ENCODE measurements around the gene UBE3D. TPM values are rescaled to one million over a fixed set of nuclear protein-coding genes. Genes with fewer than 3 reads are reported as not detected.

Gene UBE3D
- total RNA-seq, 1 donor from 2014 or later, result 11.3 TPM

- no peak overlapping the region for H3K4me3 ChIP-seq (ENCODE audit: low read depth, low read length)
- no peak for FAIRE-seq
- TF ChIP-seq CTCF (IDR thresholded peaks at IDR 0.05; ENCODE audit: insufficient read depth, low read length, severe bottlenecking), result no peak
- no peaks in the 10 kb centered on the region for H3K27me3 ChIP-seq (ENCODE audit: control insufficient read depth, insufficient read depth, low read length)
- H3K36me3 ChIP-seq (ENCODE audit: control insufficient read depth, insufficient read depth, low read length), result no peaks in the 10 kb centered on the region
- peak; percentile 76 for DNase-seq (ENCODE audit: low read depth)
Observed at GRCh38 chr6:82915666-82916065, 150.0 kb downstream of the UBE3D start.

- no peaks in the 10 kb centered on the region for H3K36me3 ChIP-seq (ENCODE audit: control insufficient read depth, insufficient read depth, low read length)
- FAIRE-seq (no peak), DNase-seq (ENCODE audit: low read depth) (no peak)
- H3K4me3 ChIP-seq (ENCODE audit: low read depth, low read length), result no peak overlapping the region
- no peaks in the 10 kb centered on the region for H3K27me3 ChIP-seq (ENCODE audit: control insufficient read depth, insufficient read depth, low read length)
- no peak for TF ChIP-seq CTCF (IDR thresholded peaks at IDR 0.05; ENCODE audit: insufficient read depth, low read length, severe bottlenecking)
Observed at GRCh38 chr6:82914511-82914910, 151.1 kb downstream of the UBE3D start.

- no peak overlapping the region for H3K4me3 ChIP-seq (ENCODE audit: low read depth, low read length)
- no peak for TF ChIP-seq CTCF (IDR thresholded peaks at IDR 0.05; ENCODE audit: insufficient read depth, low read length, severe bottlenecking)
- no peaks in the 10 kb centered on the region for H3K27me3 ChIP-seq (ENCODE audit: control insufficient read depth, insufficient read depth, low read length)
- DNase-seq (ENCODE audit: low read depth), result no peak
- no peak for FAIRE-seq
- no peaks in the 10 kb centered on the region for H3K36me3 ChIP-seq (ENCODE audit: control insufficient read depth, insufficient read depth, low read length)
Observed at GRCh38 chr6:82910820-82911219, 154.8 kb downstream of the UBE3D start.

GRCh38 chr6:82910395-82910794, 155.2 kb downstream of the UBE3D start:
- DNase-seq (ENCODE audit: low read depth), result no peak
- no peak for TF ChIP-seq CTCF (IDR thresholded peaks at IDR 0.05; ENCODE audit: insufficient read depth, low read length, severe bottlenecking)
- FAIRE-seq, result no peak
- no peaks in the 10 kb centered on the region for H3K36me3 ChIP-seq (ENCODE audit: control insufficient read depth, insufficient read depth, low read length)
- no peak overlapping the region for H3K4me3 ChIP-seq (ENCODE audit: low read depth, low read length)
- no peaks in the 10 kb centered on the region for H3K27me3 ChIP-seq (ENCODE audit: control insufficient read depth, insufficient read depth, low read length)

GRCh38 chr6:82909551-82909950, 156.1 kb downstream of the UBE3D start:
- no peak for FAIRE-seq
- H3K27me3 ChIP-seq (ENCODE audit: control insufficient read depth, insufficient read depth, low read length), result no peaks in the 10 kb centered on the region
- DNase-seq (ENCODE audit: low read depth), result no peak
- H3K36me3 ChIP-seq (ENCODE audit: control insufficient read depth, insufficient read depth, low read length), result no peaks in the 10 kb centered on the region
- no peak overlapping the region for H3K4me3 ChIP-seq (ENCODE audit: low read depth, low read length)
- TF ChIP-seq CTCF (IDR thresholded peaks at IDR 0.05; ENCODE audit: insufficient read depth, low read length, severe bottlenecking), result no peak

GRCh38 chr6:82908661-82909060, 157.0 kb downstream of the UBE3D start:
- TF ChIP-seq CTCF (IDR thresholded peaks at IDR 0.05; ENCODE audit: insufficient read depth, low read length, severe bottlenecking), result no peak
- FAIRE-seq, result peak; percentile 43
- H3K36me3 ChIP-seq (ENCODE audit: control insufficient read depth, insufficient read depth, low read length), result no peaks in the 10 kb centered on the region
- H3K4me3 ChIP-seq (ENCODE audit: low read depth, low read length), result no peak overlapping the region
- H3K27me3 ChIP-seq (ENCODE audit: control insufficient read depth, insufficient read depth, low read length), result no peaks in the 10 kb centered on the region
- DNase-seq (ENCODE audit: low read depth), result peak; percentile 27

Data from bronchial epithelial cell (primary cell).